Activated B cell treated with CpG ODN at 0.5 μM for 24 hours (primary cell): ENCODE results near the gene PRKCE. TPM values are rescaled to one million over a fixed set of nuclear protein-coding genes. Genes with fewer than 3 reads are reported as not detected.

Source experiments
- ATAC-seq: fragments of 200-7000 bp; cut with Tn5 transposase; one replicate; pipeline ENCODE4 v1.10.0; 2021; ENCODE audit warnings: low read depth, mild to moderate bottlenecking, moderate library complexity
- CTCF ChIA-PET: fragments of 350-600 bp; sonication (Branson Sonifier 250); formaldehyde crosslinking; loops from one replicate; lab custom pipeline; 2021; ENCODE audit warnings: antibody characterized with exemption; lab: Charles Lee
- POLR2A ChIA-PET: fragments of 350-600 bp; sonication (Branson Sonifier 250); formaldehyde crosslinking; loops from one replicate; lab custom pipeline; 2021; ENCODE audit warnings: antibody characterized with exemption; lab: Charles Lee
- DNase-seq: peaks from one replicate; pipeline ENCODE4 v3.0.0; 2022
- H3K27ac Mint-ChIP-seq: one replicate; pipeline ENCODE4 v1.8.0; 2020; ENCODE audit warnings: mixed read lengths
- H3K27me3 Mint-ChIP-seq: one replicate; pipeline ENCODE4 v1.8.0; 2021; ENCODE audit warnings: mixed read lengths
- H3K36me3 Mint-ChIP-seq: one replicate; pipeline ENCODE4 v1.8.0; 2021; ENCODE audit warnings: low read depth, mixed read lengths
- H3K4me1 Mint-ChIP-seq: one replicate; pipeline ENCODE4 v1.8.0; 2021; ENCODE audit warnings: mixed read lengths
- H3K4me3 Mint-ChIP-seq: one replicate; pipeline ENCODE4 v1.8.0; 2020; ENCODE audit warnings: mild to moderate bottlenecking, mixed read lengths
- H3K9me3 Mint-ChIP-seq: one replicate; pipeline ENCODE4 v1.8.0; 2020; ENCODE audit warnings: mixed read lengths
- intact Hi-C: fragments of 100-400 bp; cut with micrococcal nuclease; formaldehyde crosslinking; loops from one replicate; pipeline ENCODE4 v1.15.1; 2024
- total RNA-seq: library from RNA; stranded (reverse); gene quantifications from 2 replicates; pipeline ENCODE4 v1.2.3, GENCODE V29; 2022
- TF ChIP-seq, protein P1 (sequence below): fragments of 200-600 bp; IDR thresholded peaks from one replicate; pipeline ENCODE4 v1.8.0; 2022; ENCODE audit warnings: antibody characterized with exemption, mild to moderate bottlenecking

Gene PRKCE
- total RNA-seq, 1 donor from 2014 or later: 53.8 TPM

- Mint-ChIP-seq H3K4me3 (no peak overlapping the region), H3K4me1 (peaks cover 7% of the 10 kb centered on the region), H3K27ac (no peak overlapping the region), H3K9me3 (no peaks in the 10 kb centered on the region), H3K36me3 (peaks cover 21% of the 10 kb centered on the region), H3K27me3 (no peaks in the 10 kb centered on the region)
- TF ChIP-seq, protein P1, sequence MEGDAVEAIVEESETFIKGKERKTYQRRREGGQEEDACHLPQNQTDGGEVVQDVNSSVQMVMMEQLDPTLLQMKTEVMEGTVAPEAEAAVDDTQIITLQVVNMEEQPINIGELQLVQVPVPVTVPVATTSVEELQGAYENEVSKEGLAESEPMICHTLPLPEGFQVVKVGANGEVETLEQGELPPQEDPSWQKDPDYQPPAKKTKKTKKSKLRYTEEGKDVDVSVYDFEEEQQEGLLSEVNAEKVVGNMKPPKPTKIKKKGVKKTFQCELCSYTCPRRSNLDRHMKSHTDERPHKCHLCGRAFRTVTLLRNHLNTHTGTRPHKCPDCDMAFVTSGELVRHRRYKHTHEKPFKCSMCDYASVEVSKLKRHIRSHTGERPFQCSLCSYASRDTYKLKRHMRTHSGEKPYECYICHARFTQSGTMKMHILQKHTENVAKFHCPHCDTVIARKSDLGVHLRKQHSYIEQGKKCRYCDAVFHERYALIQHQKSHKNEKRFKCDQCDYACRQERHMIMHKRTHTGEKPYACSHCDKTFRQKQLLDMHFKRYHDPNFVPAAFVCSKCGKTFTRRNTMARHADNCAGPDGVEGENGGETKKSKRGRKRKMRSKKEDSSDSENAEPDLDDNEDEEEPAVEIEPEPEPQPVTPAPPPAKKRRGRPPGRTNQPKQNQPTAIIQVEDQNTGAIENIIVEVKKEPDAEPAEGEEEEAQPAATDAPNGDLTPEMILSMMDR: no peak
- CTCF ChIA-PET: no interaction called here
- POLR2A ChIA-PET: no interaction called here
- intact Hi-C loops: no loop called here
- DNase-seq: no peak
- ATAC-seq: no peak
These were observed 290.2 kb downstream of the PRKCE start for GRCh38 chr2:45941531-45942236.

- Mint-ChIP-seq H3K27me3 (no peaks in the 10 kb centered on the region), H3K4me3 (no peak overlapping the region), H3K27ac (no peak overlapping the region), H3K9me3 (no peaks in the 10 kb centered on the region), H3K4me1 (peaks cover 12% of the 10 kb centered on the region), H3K36me3 (peaks cover 21% of the 10 kb centered on the region)
- POLR2A ChIA-PET: no interaction called here
- ATAC-seq (no peak), DNase-seq (no peak)
- intact Hi-C loops: no loop called here
- CTCF ChIA-PET: no interaction called here
- TF ChIP-seq, protein P1: no peak
These were observed 290.8 kb downstream of the PRKCE start for GRCh38 chr2:45942237-45942738.

DNA sequence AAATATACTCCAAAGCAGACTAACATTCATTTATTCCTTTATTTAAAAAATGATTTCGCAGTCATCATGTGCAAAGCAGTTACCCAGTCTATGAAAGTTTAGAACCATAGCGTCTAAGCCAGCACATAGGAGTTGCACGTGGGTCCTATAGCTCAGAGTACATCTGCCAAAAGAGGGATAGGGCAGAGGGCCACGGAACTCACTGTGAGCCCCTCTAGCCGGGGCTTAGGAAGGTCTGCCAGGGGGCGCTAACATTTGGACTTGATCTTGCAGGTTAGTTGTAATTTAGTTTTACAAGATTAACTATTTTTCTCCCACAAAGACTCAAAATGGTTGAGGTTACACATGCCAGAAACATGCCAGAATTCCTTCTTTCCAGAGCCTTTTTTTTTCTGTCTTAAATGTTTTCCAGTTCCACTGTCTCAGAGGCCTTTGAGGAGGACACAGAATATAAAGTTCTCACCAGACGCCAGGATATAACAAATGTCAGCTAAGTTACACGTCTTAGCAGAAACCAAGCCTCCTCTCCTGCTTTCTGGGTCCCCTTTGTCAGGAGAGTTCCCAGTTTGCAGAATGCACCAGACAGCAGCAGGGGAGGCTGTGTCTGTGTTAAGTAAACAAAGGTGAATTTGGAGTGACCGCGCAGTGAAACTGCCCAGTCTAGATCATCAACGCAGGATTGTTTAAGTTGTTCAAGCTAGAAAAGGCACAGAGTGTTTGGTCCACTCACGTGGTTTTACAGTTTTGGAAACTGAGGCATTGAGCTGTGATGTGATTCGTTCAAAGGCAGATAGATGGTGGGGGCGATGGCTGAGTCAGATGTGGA is 292.0 kb downstream of the PRKCE start:
- Mint-ChIP-seq H3K36me3 (peaks cover 17% of the 10 kb centered on the region), H3K4me3 (no peak overlapping the region), H3K4me1 (peaks cover 13% of the 10 kb centered on the region), H3K27ac (no peak overlapping the region), H3K27me3 (no peaks in the 10 kb centered on the region), H3K9me3 (no peaks in the 10 kb centered on the region)
- DNase-seq (no peak), ATAC-seq (no peak)
- ChIA-PET POLR2A (no interaction called here), CTCF (interaction anchor here (0.7 to 1.1 kb wide), 2 partner anchors 299 to 669 kb away, joined by 3 to 4 read pairs; no protein-coding TSS in a partner anchor)
- TF ChIP-seq, protein P1: no peak
- intact Hi-C loops: no loop called here

DNA sequence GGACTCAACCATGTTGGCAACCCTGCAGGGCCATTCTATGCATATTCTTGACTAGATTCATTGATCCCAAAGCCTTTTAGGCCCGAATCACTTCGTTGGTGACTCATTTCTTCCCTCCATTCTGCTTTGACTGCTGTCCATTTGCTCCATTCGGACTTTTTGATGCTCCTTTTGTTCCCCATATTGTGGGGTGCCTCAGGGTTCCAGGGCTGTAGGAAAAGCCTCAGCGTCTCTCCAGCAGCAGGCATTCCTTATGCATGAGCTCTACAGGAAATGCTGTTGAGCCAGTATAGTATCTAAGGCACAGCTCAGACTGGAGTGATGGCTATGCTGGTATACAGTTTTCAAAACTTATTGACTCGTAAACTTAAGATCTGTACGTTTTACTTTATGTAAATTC is 292.6 kb downstream of the PRKCE start:
- TF ChIP-seq, protein P1: no peak
- Mint-ChIP-seq H3K36me3 (peaks cover 12% of the 10 kb centered on the region), H3K4me1 (peaks cover 16% of the 10 kb centered on the region), H3K27ac (no peak overlapping the region), H3K9me3 (no peaks in the 10 kb centered on the region), H3K4me3 (no peak overlapping the region), H3K27me3 (no peaks in the 10 kb centered on the region)
- no peak for DNase-seq
- POLR2A ChIA-PET: no interaction called here
- intact Hi-C loops: no loop called here
- no peak for ATAC-seq
- CTCF ChIA-PET: no interaction called here

DNA sequence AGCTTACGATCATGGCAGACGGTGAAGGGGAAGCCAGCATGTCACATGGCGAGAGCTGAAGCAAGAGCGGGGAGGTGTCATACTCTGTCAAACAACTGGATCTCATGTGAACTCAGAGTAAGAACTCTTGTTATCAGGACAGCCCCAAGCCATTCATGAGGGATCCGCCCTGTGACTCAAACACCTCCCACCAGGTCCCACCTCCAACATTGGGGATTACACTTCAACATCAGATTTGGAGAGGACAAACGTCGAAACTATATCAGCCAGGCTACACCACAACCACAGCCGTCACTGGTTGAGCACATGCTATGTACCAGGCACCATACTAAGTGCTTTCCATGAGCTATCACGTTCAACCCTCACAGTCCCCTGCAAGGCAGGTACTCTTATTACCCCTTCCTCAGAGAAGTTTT is 293.8 kb downstream of the PRKCE start:
- no peak overlapping the region for H3K4me3 Mint-ChIP-seq

More for the DNA sequence above, 293.8 kb downstream of the PRKCE start:
- intact Hi-C loops: no loop called here
- H3K27ac Mint-ChIP-seq: no peak overlapping the region
- TF ChIP-seq, protein P1: no peak
- ATAC-seq (no peak), DNase-seq (no peak)
- peaks cover 10% of the 10 kb centered on the region for H3K36me3 Mint-ChIP-seq
- ChIA-PET CTCF (no interaction called here), POLR2A (no interaction called here)
- H3K9me3 Mint-ChIP-seq: no peaks in the 10 kb centered on the region
- no peaks in the 10 kb centered on the region for H3K27me3 Mint-ChIP-seq
- peaks cover 24% of the 10 kb centered on the region for H3K4me1 Mint-ChIP-seq
